H7 (cell line): Measurements from ENCODE around the gene GOLGA6L2. TPM values are rescaled to one million over a fixed set of nuclear protein-coding genes. Genes with fewer than 3 reads are reported as not detected.

Experiments used
- DNase-seq: peaks from one replicate; pipeline ENCODE4 v3.0.0; 2012
- H3K27me3 ChIP-seq: 2 replicates; pipeline ENCODE4 v1.6.0; 2011; ENCODE audit warnings: mild to moderate bottlenecking, low read length; ENCODE audit not compliant: control insufficient read depth, insufficient read depth
- H3K36me3 ChIP-seq: replicated peaks from 2 replicates; pipeline ENCODE4 v1.5.1; 2011; ENCODE audit warnings: low read length; ENCODE audit not compliant: control insufficient read depth, insufficient read depth
- H3K4me3 ChIP-seq: 2 replicates; pipeline ENCODE4 v1.5.1; 2011; ENCODE audit warnings: low read depth, mild to moderate bottlenecking, control low read depth, low read length, moderate library complexity; ENCODE audit not compliant: insufficient read depth
- total RNA-seq: library from RNA; depleted of rRNA; stranded (reverse); fragments of >200 nt; shearing (Covaris generic); gene quantifications from 2 replicates; pipeline ENCODE4 v1.2.3, GENCODE V29; 2014; rRNA removed

The GOLGA6L2 gene, protein sequence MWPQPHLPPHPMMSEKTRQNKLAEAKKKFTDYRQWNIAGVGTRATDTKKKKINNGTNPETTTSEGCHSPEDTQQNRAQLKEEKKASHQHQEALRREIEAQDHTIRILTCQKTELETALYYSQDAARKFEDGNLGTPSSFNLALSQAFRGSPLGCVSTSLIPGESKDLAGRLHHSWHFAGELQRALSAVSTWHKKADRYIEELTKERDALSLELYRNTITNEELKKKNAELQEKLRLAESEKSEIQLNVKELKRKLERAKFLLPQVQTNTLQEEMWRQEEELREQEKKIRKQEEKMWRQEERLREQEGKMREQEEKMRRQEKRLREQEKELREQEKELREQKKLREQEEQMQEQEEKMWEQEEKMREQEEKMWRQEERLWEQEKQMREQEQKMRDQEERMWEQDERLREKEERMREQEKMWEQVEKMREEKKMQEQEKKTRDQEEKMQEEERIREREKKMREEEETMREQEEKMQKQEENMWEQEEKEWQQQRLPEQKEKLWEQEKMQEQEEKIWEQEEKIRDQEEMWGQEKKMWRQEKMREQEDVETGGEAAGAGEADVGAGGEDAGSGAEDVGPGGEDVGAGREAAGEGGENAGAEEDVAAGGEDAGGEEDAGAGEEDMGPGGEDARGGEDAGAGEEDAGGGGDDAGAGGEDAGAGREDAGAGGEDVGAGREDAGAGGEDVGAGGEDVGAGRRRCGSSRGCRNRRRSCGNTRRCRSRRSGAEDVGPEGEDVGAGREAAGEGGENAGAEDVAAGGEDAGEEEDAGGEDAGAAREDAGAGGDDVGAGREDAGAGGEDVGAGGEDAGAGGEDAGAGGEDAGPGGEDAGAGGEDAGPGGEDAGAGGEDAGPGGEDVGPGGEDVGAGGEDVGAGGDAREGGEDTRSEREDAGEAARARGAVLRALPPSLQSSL
- not detected in 2 replicates for total RNA-seq

DNA sequence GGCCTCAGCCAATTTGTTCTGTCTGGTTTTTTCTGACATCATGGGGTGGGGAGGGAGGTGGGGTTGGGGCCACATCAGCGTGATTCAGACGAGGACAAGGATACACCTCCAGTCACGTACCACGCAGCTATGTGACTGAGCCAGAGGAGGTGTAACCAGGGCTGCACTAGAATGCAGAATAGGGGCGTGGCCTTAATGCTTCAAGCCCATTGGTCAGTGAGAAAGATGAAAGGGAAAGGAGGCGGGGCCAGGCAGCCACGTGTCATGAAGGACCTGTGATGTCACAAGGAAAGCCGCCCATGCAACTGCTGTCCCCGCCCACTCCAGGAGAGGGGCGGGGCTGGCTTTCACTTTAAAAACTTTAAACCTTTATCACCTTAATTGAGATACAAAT is at the start of gene GOLGA6L2:
TSS of gene GOLGA6L2 (minus strand) at position 137 of the 394 bp plus-strand sequence. CDS start at position 75, 62 bp downstream.
- no peak for DNase-seq
- no peaks in the 10 kb centered on the region for H3K36me3 ChIP-seq
- H3K4me3 ChIP-seq, result no peak within 1 kb of the TSS
- H3K27me3 ChIP-seq, result no peaks in the 10 kb centered on the region

DNA sequence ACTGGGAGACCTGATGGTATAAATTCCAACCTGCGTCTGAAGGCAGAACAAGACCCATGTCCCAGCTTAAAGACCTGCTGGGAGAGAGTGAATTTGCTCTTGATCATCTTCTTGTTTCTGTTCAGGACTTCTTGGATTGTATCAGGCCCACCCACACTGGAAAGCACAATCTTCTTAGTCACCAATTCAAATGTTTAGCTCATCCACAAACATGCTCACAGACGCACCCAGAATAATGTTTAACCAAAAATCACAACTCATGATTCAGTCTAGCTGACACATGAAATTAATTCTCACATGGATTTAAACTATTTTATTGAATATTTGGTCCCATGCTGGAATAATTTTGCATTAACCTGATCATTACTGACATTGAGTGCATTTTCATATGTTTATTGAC is 37.8 kb upstream of the GOLGA6L2 start:
- Histone ChIP-seq H3K27me3 (no peaks in the 10 kb centered on the region), H3K36me3 (no peaks in the 10 kb centered on the region), H3K4me3 (no peak overlapping the region)
- no peak for DNase-seq

DNA sequence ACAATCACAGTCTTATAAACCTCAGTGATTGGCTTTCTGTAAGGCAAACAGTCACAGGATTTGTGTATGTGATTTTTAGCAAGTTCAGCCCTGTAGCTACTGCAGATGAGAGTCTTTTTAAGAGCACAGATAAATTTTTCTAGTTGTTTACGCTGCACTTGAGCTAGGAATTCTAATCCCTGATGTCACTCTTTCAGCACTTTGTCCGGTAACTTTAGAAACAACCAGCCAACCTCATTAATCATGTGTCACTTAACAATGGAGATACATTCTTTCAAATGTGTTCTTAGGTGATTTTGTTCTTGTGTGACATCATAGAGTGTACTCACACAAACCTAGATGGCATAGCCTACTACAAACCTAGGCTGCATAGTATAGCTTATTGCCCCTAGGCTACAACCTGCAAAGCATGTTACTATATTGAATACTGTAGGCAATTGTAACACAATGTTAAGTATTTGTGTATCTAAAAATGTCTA is 36.8 kb upstream of the GOLGA6L2 start:
- Histone ChIP-seq H3K36me3 (no peaks in the 10 kb centered on the region), H3K27me3 (no peaks in the 10 kb centered on the region), H3K4me3 (no peak overlapping the region)
- DNase-seq, result no peak

DNA sequence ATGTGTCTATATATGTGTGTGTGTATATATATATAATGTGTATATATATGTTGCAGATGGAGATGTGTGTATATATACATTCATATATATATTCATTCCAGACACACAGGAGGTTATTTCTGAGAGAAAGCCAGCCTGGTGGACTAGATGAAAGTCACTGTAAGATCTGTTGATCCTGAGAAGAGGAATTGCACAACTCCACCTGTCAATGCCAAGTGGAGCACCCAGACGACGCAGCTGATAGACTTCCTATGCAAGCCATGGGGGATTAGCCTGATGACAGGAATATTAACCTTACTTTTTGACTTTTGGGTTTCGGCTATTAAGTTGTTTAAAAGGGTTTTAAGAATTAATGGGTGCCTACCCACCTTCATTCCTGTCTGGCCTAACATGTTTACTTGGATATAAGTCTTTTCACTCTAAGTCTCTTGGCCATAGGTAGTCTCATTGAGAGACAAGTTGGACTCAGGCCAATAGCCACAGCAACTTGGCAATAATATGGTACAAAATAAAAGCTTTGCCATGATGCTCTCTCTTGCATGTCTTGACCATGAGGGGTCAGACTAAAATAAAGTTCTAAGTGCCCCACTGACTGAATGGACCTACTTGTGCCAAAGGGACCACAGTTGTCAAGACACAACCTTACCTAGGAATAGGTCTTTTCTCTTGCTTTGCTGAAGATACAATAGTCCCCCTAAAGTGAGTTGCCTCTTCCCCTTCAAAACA is 35.9 kb upstream of the GOLGA6L2 start:
- no peak for DNase-seq
- H3K27me3 ChIP-seq, result no peaks in the 10 kb centered on the region
- no peak overlapping the region for H3K4me3 ChIP-seq
- H3K36me3 ChIP-seq, result no peaks in the 10 kb centered on the region

DNA sequence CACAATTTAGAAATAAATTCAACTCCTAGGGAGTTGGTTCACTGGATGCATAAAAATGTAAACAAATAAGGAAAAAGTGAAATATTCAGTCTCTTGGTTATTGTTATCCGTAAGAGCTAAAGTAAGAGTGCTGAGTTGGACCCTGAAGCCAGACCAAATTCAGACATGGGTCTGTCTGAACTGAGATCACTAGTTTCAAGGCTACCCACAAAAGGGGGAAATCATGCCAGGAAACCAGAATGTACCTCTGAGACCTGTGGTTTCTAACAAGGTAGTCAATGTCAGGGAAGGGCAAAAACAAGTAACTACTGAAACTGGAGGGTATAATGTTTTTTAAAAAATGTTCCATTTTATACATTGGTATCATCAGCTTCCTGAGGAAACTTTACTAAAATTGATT is 35.2 kb upstream of the GOLGA6L2 start:
- H3K36me3 ChIP-seq, result no peaks in the 10 kb centered on the region

DNA sequence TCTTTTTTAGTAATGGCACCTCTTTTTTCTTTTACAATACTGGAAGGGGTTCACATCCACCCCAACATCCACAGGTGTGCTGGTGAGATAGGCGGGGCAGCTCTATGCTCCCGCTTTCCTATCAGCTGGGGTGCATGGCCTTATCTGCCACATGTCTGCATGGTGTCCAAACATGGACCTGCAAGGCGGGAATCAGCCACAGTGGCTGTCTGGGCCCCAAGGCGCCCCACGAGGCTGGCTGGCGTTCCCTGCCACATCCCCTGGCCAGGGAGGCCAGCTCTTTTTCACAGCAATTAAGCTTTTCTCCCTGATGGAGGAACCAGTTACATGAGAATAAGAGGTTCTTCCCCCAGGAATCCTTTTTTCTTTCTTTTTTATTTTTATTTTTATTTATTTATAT is 30.9 kb upstream of the GOLGA6L2 start:
- H3K27me3 ChIP-seq, result no peaks in the 10 kb centered on the region
- H3K36me3 ChIP-seq, result no peaks in the 10 kb centered on the region
- DNase-seq, result no peak
- no peak overlapping the region for H3K4me3 ChIP-seq

More for the DNA sequence above, 35.2 kb upstream of the GOLGA6L2 start:
- no peak overlapping the region for H3K4me3 ChIP-seq
- no peak for DNase-seq
- no peaks in the 10 kb centered on the region for H3K27me3 ChIP-seq

DNA sequence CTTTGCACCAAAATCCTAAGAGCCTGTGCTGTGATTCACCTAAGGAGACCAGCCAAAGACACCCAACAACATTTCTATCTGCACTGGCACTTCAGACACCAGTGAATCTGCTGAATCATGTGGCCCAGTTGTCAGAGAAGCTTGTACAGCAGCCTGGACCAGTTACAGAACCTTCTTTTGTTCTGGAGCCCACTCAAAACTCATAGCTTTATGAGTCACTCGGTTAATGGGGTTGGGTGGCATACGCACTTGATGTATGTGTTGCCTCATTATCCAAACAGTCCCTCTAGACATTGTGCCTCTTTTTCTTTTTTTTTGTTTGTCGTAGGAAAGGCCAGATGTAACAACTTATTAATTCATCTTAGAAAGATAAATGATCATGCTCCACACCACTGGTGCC is 25.6 kb upstream of the GOLGA6L2 start:
- no peaks in the 10 kb centered on the region for H3K36me3 ChIP-seq
- DNase-seq, result no peak
- no peaks in the 10 kb centered on the region for H3K27me3 ChIP-seq
- H3K4me3 ChIP-seq, result no peak overlapping the region

DNA sequence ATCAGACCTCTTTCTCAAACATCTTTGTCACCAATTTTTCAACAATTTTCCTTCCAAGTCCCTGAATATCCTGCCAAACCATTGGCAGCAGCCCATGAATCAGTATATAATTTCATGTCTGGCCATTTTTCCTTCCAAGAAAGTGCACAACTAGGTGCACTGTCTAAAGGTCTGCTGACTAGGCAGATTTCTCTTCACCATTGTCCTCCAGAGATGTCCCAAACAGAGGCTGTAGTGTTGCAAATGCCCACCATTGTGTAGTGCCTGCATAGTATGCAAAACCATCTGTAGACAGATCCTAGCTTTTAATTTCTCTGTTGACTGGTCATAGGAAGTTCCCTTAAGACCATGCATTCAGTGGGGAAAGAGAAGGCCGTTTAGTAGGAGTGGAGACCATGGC is 25.0 kb upstream of the GOLGA6L2 start:
- Histone ChIP-seq H3K4me3 (no peak overlapping the region), H3K36me3 (no peaks in the 10 kb centered on the region)

DNA sequence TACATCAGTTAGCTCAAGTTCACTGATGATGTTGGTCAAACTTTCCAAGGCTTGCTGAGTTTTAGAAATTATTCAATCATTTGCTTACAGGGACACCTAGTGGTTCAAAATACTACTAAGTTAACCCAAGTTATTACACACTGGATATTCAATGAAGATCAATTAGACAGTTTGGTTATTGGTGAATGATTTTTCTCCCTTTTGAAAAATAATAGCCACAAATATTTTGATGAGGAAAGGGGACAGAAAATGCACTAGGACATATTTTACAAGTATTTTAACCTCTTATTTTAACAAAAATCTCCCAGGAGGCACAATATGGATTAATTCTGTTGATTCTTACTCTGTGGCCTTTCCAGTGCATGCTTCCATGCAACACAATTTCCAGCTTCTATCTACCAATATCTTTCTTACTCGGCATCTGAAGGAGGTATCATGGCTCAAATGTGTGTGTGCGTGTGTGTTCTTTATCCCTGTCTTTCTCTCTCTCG is 20.1 kb upstream of the GOLGA6L2 start:
- H3K36me3 ChIP-seq, result no peaks in the 10 kb centered on the region
- no peak overlapping the region for H3K4me3 ChIP-seq
- no peaks in the 10 kb centered on the region for H3K27me3 ChIP-seq
- peak; percentile 37 for DNase-seq

More for the DNA sequence above, 25.0 kb upstream of the GOLGA6L2 start:
- H3K27me3 ChIP-seq, result no peaks in the 10 kb centered on the region
- DNase-seq, result no peak

DNA sequence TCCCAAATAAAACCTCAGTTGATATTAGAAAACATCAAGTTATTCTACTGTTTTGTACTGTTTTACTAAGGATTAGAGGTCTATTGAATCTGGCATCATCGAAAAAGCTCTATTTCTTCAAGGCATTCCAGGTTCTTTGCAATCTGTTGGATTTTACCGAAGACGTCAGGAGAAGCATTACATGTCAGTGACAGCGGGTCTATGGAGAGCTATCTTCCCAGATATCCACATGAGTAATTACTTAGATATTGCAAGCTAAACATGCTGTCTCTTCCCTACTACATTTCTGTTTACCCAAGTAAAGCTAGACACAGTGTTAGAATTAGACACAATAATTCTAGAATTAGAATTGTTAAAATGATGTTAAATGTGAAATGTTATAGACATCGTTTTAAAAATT is 10.8 kb upstream of the GOLGA6L2 start:
- Histone ChIP-seq H3K4me3 (no peak overlapping the region), H3K27me3 (no peaks in the 10 kb centered on the region), H3K36me3 (no peaks in the 10 kb centered on the region)
- DNase-seq, result no peak

DNA sequence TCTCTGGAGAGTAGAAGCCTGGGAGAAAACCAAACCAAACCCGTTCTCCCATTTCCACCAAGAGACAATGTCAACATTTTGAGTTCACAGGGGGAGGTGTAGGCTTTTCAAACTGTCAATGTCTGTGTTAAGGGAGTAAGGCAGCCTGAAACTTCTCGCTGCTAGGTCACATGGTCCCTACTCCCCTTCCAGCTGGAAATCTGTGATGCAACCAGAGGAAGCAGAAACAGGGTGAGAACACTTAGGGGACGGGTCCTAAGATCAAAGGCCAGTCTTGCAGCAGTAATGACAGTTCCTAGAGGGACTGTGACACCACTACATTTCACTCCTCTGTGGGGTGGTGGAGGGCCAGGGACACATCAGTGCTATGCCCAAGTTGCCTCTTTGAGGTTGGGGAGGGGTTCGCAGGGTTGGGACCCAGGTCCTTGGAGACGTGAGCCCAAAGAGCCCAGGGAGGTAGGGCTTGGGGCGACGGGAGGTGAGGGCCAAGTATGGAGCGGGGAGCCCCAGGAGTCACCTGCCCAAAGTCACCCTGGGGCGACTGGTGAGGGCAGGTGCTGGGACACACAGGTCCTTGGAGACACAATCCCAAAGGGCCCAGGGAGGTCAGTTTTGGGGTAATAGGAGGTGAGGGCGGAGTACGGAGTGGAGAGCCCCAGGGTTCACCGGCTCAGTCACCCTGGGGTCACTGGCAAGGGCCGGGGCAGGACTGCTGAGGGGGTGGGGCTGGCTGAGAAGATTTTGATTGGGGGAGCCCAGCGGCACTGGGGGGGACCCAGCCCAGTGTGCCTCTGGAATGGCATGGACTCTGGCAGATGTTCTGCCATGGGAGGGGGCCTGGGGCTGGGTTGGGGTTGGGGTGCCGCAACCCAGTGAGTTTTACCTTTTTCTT is 582 bp downstream of the GOLGA6L2 start:
- Histone ChIP-seq H3K27me3 (no peaks in the 10 kb centered on the region), H3K36me3 (no peaks in the 10 kb centered on the region), H3K4me3 (no peak overlapping the region)
- no peak for DNase-seq

DNA sequence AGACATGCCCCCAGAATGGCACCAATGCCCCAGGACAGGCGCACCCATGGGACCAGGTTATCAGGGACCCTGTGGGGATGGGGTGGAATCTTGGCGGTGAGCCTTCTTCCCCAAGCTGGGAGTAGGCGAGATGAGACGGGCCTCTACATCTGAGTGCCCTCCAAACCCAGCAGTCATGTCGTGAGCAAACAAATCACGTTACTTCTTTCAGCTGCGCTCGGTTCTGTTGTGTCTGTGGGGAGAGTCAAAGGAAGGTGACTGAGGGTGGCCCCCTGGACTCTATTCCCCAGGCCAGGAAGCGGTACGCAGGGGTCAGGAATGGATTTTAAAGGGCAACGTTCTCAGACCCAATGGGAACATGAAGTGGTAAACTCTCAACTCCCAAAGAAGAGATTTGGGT is 2.8 kb downstream of the GOLGA6L2 start:
- Histone ChIP-seq H3K36me3 (no peaks in the 10 kb centered on the region), H3K27me3 (no peaks in the 10 kb centered on the region), H3K4me3 (no peak overlapping the region)
- no peak for DNase-seq

DNA sequence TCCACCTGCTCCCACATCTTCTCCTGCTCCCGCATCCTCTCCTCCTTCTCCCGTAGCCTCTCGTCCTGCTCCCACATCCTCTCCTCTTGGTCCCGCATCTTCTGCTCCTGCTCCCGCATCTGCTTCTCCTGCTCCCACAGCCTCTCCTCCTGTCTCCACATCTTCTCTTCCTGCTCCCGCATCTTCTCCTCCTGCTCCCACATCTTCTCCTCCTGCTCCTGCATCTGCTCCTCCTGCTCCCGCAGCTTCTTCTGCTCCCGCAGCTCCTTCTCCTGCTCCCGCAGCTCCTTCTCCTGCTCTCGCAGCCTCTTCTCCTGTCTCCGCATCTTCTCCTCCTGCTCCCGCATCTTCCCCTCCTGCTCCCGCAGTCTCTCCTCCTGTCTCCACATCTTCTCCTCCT is 5.8 kb downstream of the GOLGA6L2 start:
- no peak for DNase-seq
- no peaks in the 10 kb centered on the region for H3K36me3 ChIP-seq
- no peak overlapping the region for H3K4me3 ChIP-seq
- H3K27me3 ChIP-seq, result no peaks in the 10 kb centered on the region
